Progenitor cell of endocrine pancreas (in vitro differentiated cells): Measurements from ENCODE around the gene STOX2. TPM values are rescaled to one million over a fixed set of nuclear protein-coding genes. Genes with fewer than 3 reads are reported as not detected.

Source experiments
- DNase-seq: peaks from one replicate; pipeline ENCODE4 v3.0.0; 2021; ENCODE audit warnings: low spot score; ENCODE audit not compliant: unreplicated experiment
- H3K27ac Mint-ChIP-seq: 2 replicates; pipeline ENCODE4 v1.8.0; 2021; ENCODE audit warnings: mild to moderate bottlenecking, moderate library complexity, mixed read lengths
- H3K27me3 Mint-ChIP-seq: 2 replicates; pipeline ENCODE4 v1.8.0; 2021; ENCODE audit warnings: mixed read lengths
- H3K36me3 Mint-ChIP-seq: 2 replicates; pipeline ENCODE4 v1.8.0; 2022; ENCODE audit warnings: mixed read lengths; ENCODE audit not compliant: insufficient read depth
- H3K4me1 Mint-ChIP-seq: 2 replicates; pipeline ENCODE4 v1.8.0; 2021; ENCODE audit warnings: low read depth, mixed read lengths
- H3K4me3 Mint-ChIP-seq: 2 replicates; pipeline ENCODE4 v1.8.0; 2021; ENCODE audit warnings: low read depth, mild to moderate bottlenecking, moderate library complexity, mixed read lengths
- H3K9me3 Mint-ChIP-seq: 2 replicates; pipeline ENCODE4 v1.8.0; 2021; ENCODE audit warnings: low read depth, mixed read lengths
- CTCF ChIP-seq: fragments of 200-600 bp; sonication (generic); IDR thresholded peaks from one replicate; pipeline ENCODE4 v1.5.0; 2021; ENCODE audit warnings: antibody characterized with exemption, mild to moderate bottlenecking; ENCODE audit not compliant: unreplicated experiment
- total RNA-seq: library from RNA; stranded (reverse); gene quantifications from 2 replicates; pipeline ENCODE4 v1.2.1, GENCODE V29; 2021

The STOX2 gene
- total RNA-seq, 1 donor from 2014 or later, result 21.9 TPM

- no peak overlapping the region for H3K27ac Mint-ChIP-seq
- no peaks in the 10 kb centered on the region for H3K27me3 Mint-ChIP-seq
- H3K9me3 Mint-ChIP-seq, result no peaks in the 10 kb centered on the region
- no peaks in the 10 kb centered on the region for H3K36me3 Mint-ChIP-seq
- no peak for TF ChIP-seq CTCF
- H3K4me1 Mint-ChIP-seq, result peaks cover 5% of the 10 kb centered on the region
- no peak for DNase-seq
- no peak overlapping the region for H3K4me3 Mint-ChIP-seq
Observed at GRCh38 chr4:184028561-184029374, 123.7 kb downstream of the STOX2 start.

GRCh38 chr4:184030036-184030435 lies 124.9 kb downstream of the STOX2 start:
- H3K27me3 Mint-ChIP-seq, result no peaks in the 10 kb centered on the region
- peaks cover 2% of the 10 kb centered on the region for H3K4me1 Mint-ChIP-seq
- no peak overlapping the region for H3K4me3 Mint-ChIP-seq
- TF ChIP-seq CTCF, result no peak
- H3K9me3 Mint-ChIP-seq, result no peaks in the 10 kb centered on the region
- no peak for DNase-seq
- H3K27ac Mint-ChIP-seq, result no peak overlapping the region
- H3K36me3 Mint-ChIP-seq, result no peaks in the 10 kb centered on the region

GRCh38 chr4:184030764-184031163 lies 125.7 kb downstream of the STOX2 start:
- H3K27ac Mint-ChIP-seq, result no peak overlapping the region
- H3K4me1 Mint-ChIP-seq, result peaks cover under 1% of the 10 kb centered on the region
- no peak overlapping the region for H3K4me3 Mint-ChIP-seq
- no peak for DNase-seq
- no peak for TF ChIP-seq CTCF
- H3K27me3 Mint-ChIP-seq, result no peaks in the 10 kb centered on the region
- H3K9me3 Mint-ChIP-seq, result no peaks in the 10 kb centered on the region
- no peaks in the 10 kb centered on the region for H3K36me3 Mint-ChIP-seq

GRCh38 chr4:184032091-184032490 lies 127.0 kb downstream of the STOX2 start:
- Mint-ChIP-seq H3K27ac (no peak overlapping the region), H3K27me3 (no peaks in the 10 kb centered on the region), H3K4me3 (no peak overlapping the region), H3K9me3 (no peaks in the 10 kb centered on the region), H3K36me3 (no peaks in the 10 kb centered on the region), H3K4me1 (no peaks in the 10 kb centered on the region)
- no peak for TF ChIP-seq CTCF
- DNase-seq, result no peak

GRCh38 chr4:184039963-184040383 lies 134.9 kb downstream of the STOX2 start:
- Mint-ChIP-seq H3K4me3 (no peak overlapping the region), H3K27ac (no peak overlapping the region), H3K9me3 (peaks cover 11% of the 10 kb centered on the region), H3K27me3 (peaks cover 27% of the 10 kb centered on the region), H3K36me3 (peaks cover 1% of the 10 kb centered on the region), H3K4me1 (no peaks in the 10 kb centered on the region)
- TF ChIP-seq CTCF, result no peak
- no peak for DNase-seq
